ENCODE results near the gene STIMATE.

GRCh38 chr3:52795298-52795900 is 101.9 kb downstream of the STIMATE start:
- TF ChIP-seq CTCF (IDR thresholded peaks at IDR 0.05; ENCODE audit: insufficient read depth, low read depth, low read length), result no peak
- no peak for TF ChIP-seq EZH2 (IDR thresholded peaks at IDR 0.05; ENCODE audit: insufficient read depth, low read length)
